ENCODE results near the gene DYNC2H1.

Gene DYNC2H1

GRCh38 chr11:103453915-103454709 is 344.9 kb downstream of the DYNC2H1 start:
- DNase-seq (ENCODE audit: low read depth in 1 of 2, low spot score in 1 of 2): no peak

GRCh38 chr11:103464420-103464819 is 355.2 kb downstream of the DYNC2H1 start:
- no peak for DNase-seq (ENCODE audit: low read depth in 1 of 2, low spot score in 1 of 2)

GRCh38 chr11:103465555-103466140 is 356.4 kb downstream of the DYNC2H1 start:
- DNase-seq (ENCODE audit: low read depth in 1 of 2, low spot score in 1 of 2): no peak

- DNase-seq (ENCODE audit: low read depth in 1 of 2, low spot score in 1 of 2): no peak
Measured at GRCh38 chr11:103471546-103471945, 362.3 kb downstream of the DYNC2H1 start.

GRCh38 chr11:103476874-103477273 is 367.6 kb downstream of the DYNC2H1 start:
- DNase-seq (ENCODE audit: low read depth in 1 of 2, low spot score in 1 of 2): no peak

GRCh38 chr11:103480421-103480820 is 371.2 kb downstream of the DYNC2H1 start:
- no peak for DNase-seq (ENCODE audit: low read depth in 1 of 2, low spot score in 1 of 2)

- no peak for DNase-seq (ENCODE audit: low read depth in 1 of 2, low spot score in 1 of 2)
Measured at GRCh38 chr11:103483996-103484395, 374.8 kb downstream of the DYNC2H1 start.

- DNase-seq (ENCODE audit: low read depth in 1 of 2, low spot score in 1 of 2): no peak
Measured at GRCh38 chr11:103484545-103484944, 375.3 kb downstream of the DYNC2H1 start.

- DNase-seq (ENCODE audit: low read depth in 1 of 2, low spot score in 1 of 2): no peak
Measured at GRCh38 chr11:103486604-103487003, 377.4 kb downstream of the DYNC2H1 start.

- no peak for DNase-seq (ENCODE audit: low read depth in 1 of 2, low spot score in 1 of 2)
Measured at GRCh38 chr11:103487113-103487512, 377.9 kb downstream of the DYNC2H1 start.

GRCh38 chr11:103488031-103488461 is 378.8 kb downstream of the DYNC2H1 start:
- DNase-seq (ENCODE audit: low read depth in 1 of 2, low spot score in 1 of 2): no peak

GRCh38 chr11:103488579-103488978 is 379.4 kb downstream of the DYNC2H1 start:
- DNase-seq (ENCODE audit: low read depth in 1 of 2, low spot score in 1 of 2): no peak

- DNase-seq (ENCODE audit: low read depth in 1 of 2, low spot score in 1 of 2): no peak
Measured at GRCh38 chr11:103491777-103492176, 382.6 kb downstream of the DYNC2H1 start.

GRCh38 chr11:103494491-103494890 is 385.3 kb downstream of the DYNC2H1 start:
- DNase-seq (ENCODE audit: low read depth in 1 of 2, low spot score in 1 of 2): no peak

GRCh38 chr11:103497268-103497667 is 388.0 kb downstream of the DYNC2H1 start:
- DNase-seq (ENCODE audit: low read depth in 1 of 2, low spot score in 1 of 2): no peak

- DNase-seq (ENCODE audit: low read depth in 1 of 2, low spot score in 1 of 2): no peak
Measured at GRCh38 chr11:103499710-103500340, 390.6 kb downstream of the DYNC2H1 start.

- no peak for DNase-seq (ENCODE audit: low read depth in 1 of 2, low spot score in 1 of 2)
Measured at GRCh38 chr11:103515283-103515682, 406.1 kb downstream of the DYNC2H1 start.

GRCh38 chr11:103520792-103521191 is 411.6 kb downstream of the DYNC2H1 start:
- no peak for DNase-seq (ENCODE audit: low read depth in 1 of 2, low spot score in 1 of 2)

- DNase-seq (ENCODE audit: low read depth in 1 of 2, low spot score in 1 of 2): no peak
Measured at GRCh38 chr11:103525069-103525468, 415.8 kb downstream of the DYNC2H1 start.

- DNase-seq (ENCODE audit: low read depth in 1 of 2, low spot score in 1 of 2): no peak
Measured at GRCh38 chr11:103528046-103528445, 418.8 kb downstream of the DYNC2H1 start.

- DNase-seq (ENCODE audit: low read depth in 1 of 2, low spot score in 1 of 2): no peak
Measured at GRCh38 chr11:103528596-103528995, 419.4 kb downstream of the DYNC2H1 start.

GRCh38 chr11:103529181-103529684 is 420.0 kb downstream of the DYNC2H1 start:
- no peak for DNase-seq (ENCODE audit: low read depth in 1 of 2, low spot score in 1 of 2)

Data from activated CD4-positive, alpha-beta T cell treated with anti-CD3 and anti-CD28 coated beads, Interleukin-2, amount 50 U/mL, for 24 hours (primary cell).